GM23338 (cell line): ENCODE results near the gene HDAC11. TPM values are rescaled to one million over a fixed set of nuclear protein-coding genes. Genes with fewer than 3 reads are reported as not detected.

Experiments
- ATAC-seq: fragments of 200-7000 bp; cut with Tn5 transposase; 3 replicates; pipeline ENCODE4 v1.9.1; 2020
- DNase-seq: peaks from one replicate; pipeline ENCODE4 v3.0.0-alpha.2; 2015; ENCODE audit warnings: low spot score
- H2AFZ ChIP-seq: fragments of 200-600 bp; sonication (generic); 2 replicates; pipeline ENCODE4 v1.8.0; 2016; ENCODE audit warnings: antibody characterized with exemption, mild to moderate bottlenecking, moderate library complexity
- H3F3A ChIP-seq: fragments of 200-600 bp; sonication (generic); replicated peaks from 2 replicates; pipeline ENCODE4 v1.8.0; 2017; ENCODE audit warnings: antibody characterized with exemption, mixed run types, low read depth
- H3K27ac ChIP-seq: fragments of 200-600 bp; sonication (generic); 2 replicates; pipeline ENCODE4 v1.6.1; 2016; ENCODE audit warnings: low read depth
- H3K27me3 ChIP-seq: fragments of 200-600 bp; sonication (generic); 2 replicates; pipeline ENCODE4 v1.8.0; 2016; ENCODE audit warnings: mild to moderate bottlenecking, mixed run types, moderate library complexity; ENCODE audit not compliant: insufficient read depth
- H3K36me3 ChIP-seq: fragments of 200-600 bp; sonication (generic); 2 replicates; pipeline ENCODE4 v1.8.0; 2016; ENCODE audit warnings: mild to moderate bottlenecking; ENCODE audit not compliant: insufficient read depth
- H3K4me1 ChIP-seq: fragments of 200-600 bp; sonication (generic); 2 replicates; pipeline ENCODE4 v1.8.0; 2016; ENCODE audit warnings: mild to moderate bottlenecking, moderate library complexity; ENCODE audit not compliant: insufficient read depth
- H3K4me2 ChIP-seq: fragments of 200-600 bp; sonication (generic); 2 replicates; pipeline ENCODE4 v1.7.1; 2017; ENCODE audit warnings: mixed run types
- H3K4me3 ChIP-seq: fragments of 200-600 bp; sonication (generic); 2 replicates; pipeline ENCODE4 v1.6.1; 2016; ENCODE audit warnings: mixed run types
- H3K79me2 ChIP-seq: fragments of 200-600 bp; sonication (generic); replicated peaks from 2 replicates; pipeline ENCODE4 v1.8.0; 2017; ENCODE audit warnings: mild to moderate bottlenecking; ENCODE audit not compliant: insufficient read depth
- H3K9me2 ChIP-seq: fragments of 200-600 bp; sonication (generic); 2 replicates; pipeline ENCODE4 v1.8.0; 2017; ENCODE audit not compliant: insufficient read depth
- H4K20me1 ChIP-seq: fragments of 200-600 bp; sonication (generic); replicated peaks from 2 replicates; pipeline ENCODE4 v1.8.0; 2017; ENCODE audit warnings: mild to moderate bottlenecking; ENCODE audit not compliant: insufficient read depth
- H3K27ac Mint-ChIP-seq: 2 replicates; pipeline ENCODE4 v1.8.0; 2020; ENCODE audit warnings: inconsistent platforms, mild to moderate bottlenecking, moderate library complexity, mixed read lengths
- H3K27me3 Mint-ChIP-seq: 3 replicates; pipeline ENCODE4 v1.8.0; 2022; ENCODE audit warnings: low read depth, mild to moderate bottlenecking, moderate library complexity, mixed read lengths, inconsistent platforms; ENCODE audit not compliant: insufficient read depth, poor library complexity
- H3K36me3 Mint-ChIP-seq: 3 replicates; pipeline ENCODE4 v1.8.0; 2021; ENCODE audit warnings: low read depth, mild to moderate bottlenecking, inconsistent platforms, moderate library complexity, mixed read lengths
- H3K4me1 Mint-ChIP-seq: 3 replicates; pipeline ENCODE4 v1.8.0; 2020; ENCODE audit warnings: mild to moderate bottlenecking, inconsistent platforms, mixed read lengths
- H3K4me3 Mint-ChIP-seq: 3 replicates; pipeline ENCODE4 v1.8.0; 2021; ENCODE audit warnings: moderate library complexity, mild to moderate bottlenecking, inconsistent platforms, mixed read lengths
- H3K9me3 Mint-ChIP-seq: 3 replicates; pipeline ENCODE4 v1.8.0; 2020; ENCODE audit warnings: moderate library complexity, mild to moderate bottlenecking, inconsistent platforms, mixed read lengths
- CREB1 ChIP-seq: fragments of 250-450 bp; sonication (Bioruptor Pico); IDR thresholded peaks from 2 replicates; pipeline ENCODE4 v1.5.0; 2020; ENCODE audit warnings: low read depth, mild to moderate bottlenecking, moderate library complexity
- CTCF ChIP-seq, 2 experiments: fragments of 200-600 bp in 1 of 2; sonication (generic) in 1 of 2; conservative IDR thresholded peaks; 2 replicates each; pipeline versions ENCODE4 v1.5.1 to v1.6.1; 2016 to 2017; ENCODE audit warnings: antibody characterized with exemption in 2 of 2, low read depth in 2 of 2, mild to moderate bottlenecking in 2 of 2, moderate library complexity in 1 of 2
- EZH2 ChIP-seq: fragments of 200-600 bp; sonication (generic); IDR thresholded peaks from one replicate; pipeline ENCODE4 v1.8.0; 2017; ENCODE audit warnings: antibody characterized with exemption, mild to moderate bottlenecking, low read depth; ENCODE audit not compliant: unreplicated experiment
- EZH2phosphoT487 ChIP-seq: fragments of 200-600 bp; sonication (generic); IDR thresholded peaks from one replicate; pipeline ENCODE4 v1.8.1; 2018; ENCODE audit warnings: antibody characterized with exemption; ENCODE audit not compliant: unreplicated experiment
- JUNB ChIP-seq: IDR thresholded peaks from one replicate; pipeline ENCODE4 v1.6.1; 2016; ENCODE audit warnings: antibody characterized with exemption; ENCODE audit not compliant: unreplicated experiment
- NANOG ChIP-seq: IDR thresholded peaks from 2 replicates; pipeline ENCODE4 v1.6.1; 2016; ENCODE audit warnings: antibody characterized with exemption, borderline replicate concordance
- POLR2AphosphoS5 ChIP-seq: IDR thresholded peaks from 2 replicates; pipeline ENCODE4 v1.6.1; 2016; ENCODE audit warnings: antibody characterized with exemption, low read depth
- STAT1 ChIP-seq: IDR thresholded peaks from one replicate; pipeline ENCODE4 v1.6.1; 2016; ENCODE audit warnings: antibody characterized with exemption; ENCODE audit not compliant: unreplicated experiment
- ZNF114 ChIP-seq: fragments of 250-450 bp; sonication (Bioruptor Pico); IDR thresholded peaks from 2 replicates; pipeline ENCODE4 v1.5.0; 2020; ENCODE audit warnings: mild to moderate bottlenecking, moderate library complexity
- ZNF331 ChIP-seq: fragments of 250-450 bp; sonication (Bioruptor Pico); IDR thresholded peaks from 2 replicates; pipeline ENCODE4 v1.5.0; 2020; ENCODE audit warnings: low read depth, mild to moderate bottlenecking, moderate library complexity
- polyA plus RNA-seq: library from polyadenylated mRNA; unstranded; fragments of >200 nt; fragmentation: Nextera tagmentation; extraction: Ambion mirVana; gene quantifications from 2 replicates; pipeline ENCODE4 v1.2.1, GENCODE V29; 2016
- total RNA-seq: library from RNA; depleted of rRNA; stranded (reverse); fragments of >200 nt; shearing (Covaris generic); gene quantifications from 2 replicates; pipeline ENCODE4 v1.2.3, GENCODE V29; 2014
- TF ChIP-seq, protein P1 (sequence below): IDR thresholded peaks from one replicate; pipeline ENCODE4 v1.6.1; 2018; ENCODE audit warnings: antibody characterized with exemption; ENCODE audit not compliant: unreplicated experiment

Gene HDAC11
- total and polyA plus RNA-seq, 2 experiments from 2014 or later = 5.4 to 15.8 TPM

DNA sequence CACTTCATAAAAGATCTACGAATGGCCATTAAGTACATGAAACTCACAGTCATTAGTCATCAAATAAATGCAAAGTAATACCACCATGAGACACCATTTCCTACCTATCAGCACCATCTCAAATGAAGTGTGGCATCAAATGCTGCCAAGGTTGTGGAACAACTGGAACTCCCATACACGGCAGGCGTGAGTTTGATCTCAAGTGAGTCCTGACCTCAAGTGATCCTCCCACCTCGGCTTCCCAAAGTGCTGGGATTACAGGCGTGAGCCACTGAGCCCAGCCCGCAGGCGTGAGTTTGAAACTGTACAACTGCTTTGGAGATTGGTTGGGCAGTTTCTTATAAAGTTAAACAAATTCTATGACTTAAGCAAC lies 28.8 kb upstream of the HDAC11 start (continued):
- no peak for TF ChIP-seq POLR2AphosphoS5

DNA sequence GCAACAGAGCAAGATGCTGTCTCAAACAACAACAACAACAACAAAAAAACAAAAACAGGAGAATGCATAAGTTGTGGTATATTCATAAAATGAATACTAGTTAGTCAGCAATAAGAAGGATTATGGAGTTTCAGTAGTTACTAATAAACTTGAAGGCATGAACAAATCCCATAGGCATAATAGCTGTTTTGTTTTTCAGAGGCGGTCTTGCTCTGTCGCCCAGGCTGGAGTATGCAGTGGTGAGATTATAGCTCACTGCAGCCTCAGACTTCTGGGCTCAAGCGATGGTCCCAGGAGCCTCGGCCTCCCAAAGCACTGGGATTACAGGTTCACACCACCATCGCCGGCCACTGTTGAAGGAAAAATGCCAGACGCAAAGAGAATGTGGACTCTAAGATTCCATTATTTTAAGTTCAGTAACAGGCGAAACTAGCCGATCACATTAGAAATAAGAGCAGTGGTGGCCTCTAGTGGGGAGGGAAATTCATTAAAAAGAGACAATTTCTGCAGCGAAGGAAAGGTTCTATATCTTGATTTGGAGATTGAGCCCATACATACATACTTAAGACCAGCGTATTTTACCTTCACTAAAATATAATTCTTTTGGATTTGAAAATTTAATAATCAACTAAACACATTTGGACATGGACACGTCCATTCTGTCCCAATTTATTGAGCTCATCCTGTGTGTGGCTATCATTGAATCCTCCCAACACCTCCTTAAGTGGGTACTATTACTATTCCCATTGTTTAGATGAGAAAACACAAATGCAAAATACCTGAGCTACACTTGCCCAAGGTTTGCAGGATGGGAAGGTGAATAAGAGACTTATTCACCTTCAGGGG lies 27.4 kb upstream of the HDAC11 start:
- no peaks in the 10 kb centered on the region for H3K9me2 ChIP-seq
- TF ChIP-seq ZNF114 (no peak), EZH2 (no peak), CTCF (conservative IDR thresholded peaks at IDR 0.05; ENCODE audit: low read depth in 2 of 2) (peak; percentile 57 to 76)
- TF ChIP-seq, protein P1, sequence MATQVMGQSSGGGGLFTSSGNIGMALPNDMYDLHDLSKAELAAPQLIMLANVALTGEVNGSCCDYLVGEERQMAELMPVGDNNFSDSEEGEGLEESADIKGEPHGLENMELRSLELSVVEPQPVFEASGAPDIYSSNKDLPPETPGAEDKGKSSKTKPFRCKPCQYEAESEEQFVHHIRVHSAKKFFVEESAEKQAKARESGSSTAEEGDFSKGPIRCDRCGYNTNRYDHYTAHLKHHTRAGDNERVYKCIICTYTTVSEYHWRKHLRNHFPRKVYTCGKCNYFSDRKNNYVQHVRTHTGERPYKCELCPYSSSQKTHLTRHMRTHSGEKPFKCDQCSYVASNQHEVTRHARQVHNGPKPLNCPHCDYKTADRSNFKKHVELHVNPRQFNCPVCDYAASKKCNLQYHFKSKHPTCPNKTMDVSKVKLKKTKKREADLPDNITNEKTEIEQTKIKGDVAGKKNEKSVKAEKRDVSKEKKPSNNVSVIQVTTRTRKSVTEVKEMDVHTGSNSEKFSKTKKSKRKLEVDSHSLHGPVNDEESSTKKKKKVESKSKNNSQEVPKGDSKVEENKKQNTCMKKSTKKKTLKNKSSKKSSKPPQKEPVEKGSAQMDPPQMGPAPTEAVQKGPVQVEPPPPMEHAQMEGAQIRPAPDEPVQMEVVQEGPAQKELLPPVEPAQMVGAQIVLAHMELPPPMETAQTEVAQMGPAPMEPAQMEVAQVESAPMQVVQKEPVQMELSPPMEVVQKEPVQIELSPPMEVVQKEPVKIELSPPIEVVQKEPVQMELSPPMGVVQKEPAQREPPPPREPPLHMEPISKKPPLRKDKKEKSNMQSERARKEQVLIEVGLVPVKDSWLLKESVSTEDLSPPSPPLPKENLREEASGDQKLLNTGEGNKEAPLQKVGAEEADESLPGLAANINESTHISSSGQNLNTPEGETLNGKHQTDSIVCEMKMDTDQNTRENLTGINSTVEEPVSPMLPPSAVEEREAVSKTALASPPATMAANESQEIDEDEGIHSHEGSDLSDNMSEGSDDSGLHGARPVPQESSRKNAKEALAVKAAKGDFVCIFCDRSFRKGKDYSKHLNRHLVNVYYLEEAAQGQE = no peak
- Mint-ChIP-seq H3K4me3 (peak overlapping the region; percentile 81), H3K36me3 (no peaks in the 10 kb centered on the region), H3K27ac (peak overlapping the region; percentile 77; the same call in 1 of the 2 replicates), H3K27me3 (peaks cover 6% of the 10 kb centered on the region), H3K4me1 (peaks cover 5% of the 10 kb centered on the region; the same call in 1 of the 3 replicates), H3K9me3 (no peaks in the 10 kb centered on the region)
- peak overlapping the region; percentile 73 for H3K27ac ChIP-seq
- H3K4me1 ChIP-seq = peaks cover 3% of the 10 kb centered on the region; the same call in 1 of the 2 replicates
- H3K79me2 ChIP-seq = no peaks in the 10 kb centered on the region; the same call in 1 of the 2 replicates
- no peaks in the 10 kb centered on the region for H3K36me3 ChIP-seq
- H2AFZ ChIP-seq = no peak overlapping the region
- no peaks in the 10 kb centered on the region for H3K27me3 ChIP-seq
- ATAC-seq (peak; percentile 13), DNase-seq (peak; percentile 82)
- H3K4me3 ChIP-seq = peak overlapping the region; percentile 45; the same call in 1 of the 2 replicates
- peak overlapping the region; percentile 50 for H3K4me2 ChIP-seq
- H4K20me1 ChIP-seq = no peaks in the 10 kb centered on the region
- H3F3A ChIP-seq = no peaks in the 10 kb centered on the region

DNA sequence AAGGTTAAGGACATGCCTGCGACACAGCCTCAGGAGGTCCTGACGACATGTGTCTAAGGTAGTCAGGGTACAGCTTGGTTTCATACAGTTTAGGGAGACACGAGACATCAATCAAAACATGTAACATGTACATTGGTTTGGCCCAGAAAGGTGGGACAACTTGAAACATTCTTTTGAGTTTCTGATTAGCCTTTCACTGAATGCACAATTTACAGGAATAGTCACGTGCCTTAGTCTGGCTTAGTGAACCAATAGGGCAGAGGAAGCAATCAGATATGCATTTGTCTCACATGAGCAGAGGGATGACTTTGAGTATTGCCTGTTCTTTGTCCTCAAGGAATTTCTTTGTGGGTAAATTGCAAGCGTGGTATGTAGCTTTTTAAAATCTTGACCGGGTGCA lies 24.5 kb upstream of the HDAC11 start:
- Histone ChIP-seq H2AFZ (no peak overlapping the region; the same call in 1 of the 2 replicates), H3K4me3 (no peak overlapping the region), H3K9me2 (no peaks in the 10 kb centered on the region), H4K20me1 (no peaks in the 10 kb centered on the region), H3K4me2 (no peak overlapping the region), H3K36me3 (no peaks in the 10 kb centered on the region), H3F3A (no peaks in the 10 kb centered on the region), H3K27ac (no peak overlapping the region), H3K4me1 (peaks cover 3% of the 10 kb centered on the region; the same call in 1 of the 2 replicates), H3K27me3 (no peaks in the 10 kb centered on the region), H3K79me2 (no peaks in the 10 kb centered on the region)
- peaks cover 5% of the 10 kb centered on the region; the same call in 2 of the 3 replicates for H3K4me1 Mint-ChIP-seq
- DNase-seq = no peak
- H3K36me3 Mint-ChIP-seq = no peaks in the 10 kb centered on the region; the same call in 2 of the 3 replicates
- H3K4me3 Mint-ChIP-seq = no peak overlapping the region
- peaks cover 15% of the 10 kb centered on the region for H3K27me3 Mint-ChIP-seq
- no peaks in the 10 kb centered on the region for H3K9me3 Mint-ChIP-seq
- H3K27ac Mint-ChIP-seq = no peak overlapping the region
- no peak for ATAC-seq
- TF ChIP-seq JUNB (no peak), POLR2AphosphoS5 (no peak), EZH2phosphoT487 (no peak), ZNF331 (CRISPR knock-in tag) (no peak), NANOG (no peak), STAT1 (no peak), CREB1 (CRISPR knock-in tag) (no peak)
